AG20443 (cell line): ENCODE data around the gene BNC1.
A peak's percentile ranks its signal among the peaks of the same experiment; 100 is the strongest.
"Not testable (repeated sequence)": the region's sequence is repeated elsewhere in the genome, so short reads cannot be mapped to it uniquely, and the experiment has no call there.

Experiments used
- DNase-seq: peaks from one replicate; pipeline ENCODE4 v3.0.0; 2012; ENCODE audit warnings: low spot score, mixed read lengths

BNC1 gene

GRCh38 chr15:83292317-83292716, 7.9 kb upstream of the BNC1 start:
- DNase-seq = peak; percentile 55

GRCh38 chr15:83290236-83290635, 5.8 kb upstream of the BNC1 start:
- no peak for DNase-seq

DNA sequence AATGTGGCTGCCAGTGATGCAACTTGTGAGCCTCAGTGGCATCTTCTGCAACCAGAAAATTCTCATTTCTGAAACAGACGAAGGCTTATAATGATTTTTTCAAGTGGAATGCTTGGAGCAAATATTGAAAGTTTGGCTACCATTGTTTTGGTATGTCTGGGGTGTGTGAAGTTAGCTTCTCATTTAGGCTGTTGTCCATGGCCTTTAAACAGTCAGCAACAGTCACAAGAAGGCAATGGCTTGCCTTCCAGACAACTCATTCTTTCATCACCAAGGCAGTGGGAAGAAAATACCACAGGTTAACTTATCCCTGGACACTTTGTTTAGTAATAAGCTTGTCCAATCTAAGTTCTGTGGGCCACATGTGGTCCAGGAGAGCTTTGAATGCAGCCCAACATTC, 4.7 kb upstream of the BNC1 start:
- peak; percentile 69 for DNase-seq

GRCh38 chr15:83288381-83288801, 3.9 kb upstream of the BNC1 start:
- DNase-seq = no peak

GRCh38 chr15:83287541-83288027, 3.1 kb upstream of the BNC1 start:
- peak; percentile 81 for DNase-seq

DNA sequence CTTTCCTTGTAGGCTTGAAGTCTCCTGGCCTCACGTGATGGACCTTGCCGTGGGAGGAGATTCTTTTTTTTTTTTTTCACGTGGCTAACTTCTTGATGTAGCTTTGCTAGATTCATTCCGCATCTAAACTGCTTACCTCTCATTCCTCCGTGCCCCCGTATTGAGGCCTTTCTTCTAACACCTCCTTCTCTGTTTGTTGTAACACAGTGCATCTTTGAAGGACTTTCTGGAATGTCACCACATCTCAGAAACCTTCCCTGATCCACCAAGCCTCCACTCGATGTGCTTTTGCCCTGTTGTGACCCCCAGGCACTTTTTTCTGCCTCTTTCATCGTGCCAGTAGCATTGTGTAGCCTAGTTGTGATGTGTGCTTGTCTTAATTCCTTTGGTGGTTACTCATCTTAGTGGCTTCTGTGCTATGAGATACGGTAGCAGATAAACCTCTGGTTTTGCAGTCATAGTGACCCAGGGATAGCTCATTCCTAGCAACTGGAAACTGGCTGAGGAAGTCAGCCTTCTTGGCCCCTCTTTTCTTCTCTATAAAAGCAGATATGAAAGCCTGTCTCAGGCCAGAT, 1.6 kb upstream of the BNC1 start:
- DNase-seq = peak; percentile 75

DNA sequence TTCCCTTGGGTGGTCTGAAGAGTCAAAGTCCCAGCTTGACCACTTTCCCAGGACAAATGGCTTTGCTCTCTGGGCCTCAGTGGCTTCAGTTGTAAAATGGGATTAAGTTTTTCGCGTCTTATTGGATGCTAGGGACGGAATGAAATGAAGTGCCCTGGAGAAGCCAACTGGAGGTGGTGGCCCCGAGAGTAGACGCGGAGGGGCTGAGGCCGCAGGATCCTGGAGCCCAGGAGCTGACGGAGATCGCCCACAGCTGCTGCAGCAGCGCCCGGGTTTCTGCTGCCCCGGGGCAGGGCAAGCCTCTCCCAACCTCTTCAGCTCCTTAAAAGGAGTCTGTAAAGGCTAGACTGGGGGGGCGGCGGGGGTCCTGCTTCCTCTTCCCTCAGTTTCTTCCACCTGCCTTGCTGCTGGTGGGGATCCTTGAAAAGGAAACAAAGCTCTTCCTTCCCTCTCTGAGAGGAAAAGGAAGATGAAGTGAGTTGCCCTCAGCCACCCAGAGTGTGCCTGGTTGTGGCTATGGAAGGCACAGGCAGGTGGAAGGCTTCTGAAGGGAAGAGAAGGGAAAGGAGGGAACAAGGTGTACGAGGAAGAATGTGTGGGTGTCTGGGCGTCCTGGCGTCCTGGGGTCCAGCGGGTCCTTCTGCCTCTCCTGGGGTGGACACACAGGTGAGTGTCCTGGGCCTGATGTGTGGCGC, 967 bp upstream of the BNC1 start:
- DNase-seq = no peak

GRCh38 chr15:83283813-83284558, 478 bp downstream of the BNC1 start:
- peak; percentile 50 for DNase-seq

GRCh38 chr15:83283138-83283812, 1.2 kb downstream of the BNC1 start:
- peak; percentile 54 for DNase-seq

DNA sequence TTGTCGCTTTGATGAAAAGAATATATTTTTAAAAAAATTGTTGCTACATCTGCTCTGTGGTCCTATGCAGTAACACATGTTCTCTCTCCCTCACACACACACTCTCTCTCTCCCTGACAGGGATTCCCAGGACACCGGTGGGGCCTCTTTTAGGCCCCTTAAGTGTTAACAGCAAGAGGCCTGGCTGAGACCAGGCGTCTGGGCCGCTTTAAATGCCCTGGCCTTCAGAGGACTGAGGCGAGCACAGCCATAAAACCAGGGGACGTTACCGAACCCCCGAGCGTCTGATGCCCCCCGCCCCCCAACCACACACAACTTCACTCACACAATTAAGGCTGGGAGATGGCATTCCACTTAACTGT, 1.7 kb downstream of the BNC1 start:
- peak; percentile 47 for DNase-seq

DNA sequence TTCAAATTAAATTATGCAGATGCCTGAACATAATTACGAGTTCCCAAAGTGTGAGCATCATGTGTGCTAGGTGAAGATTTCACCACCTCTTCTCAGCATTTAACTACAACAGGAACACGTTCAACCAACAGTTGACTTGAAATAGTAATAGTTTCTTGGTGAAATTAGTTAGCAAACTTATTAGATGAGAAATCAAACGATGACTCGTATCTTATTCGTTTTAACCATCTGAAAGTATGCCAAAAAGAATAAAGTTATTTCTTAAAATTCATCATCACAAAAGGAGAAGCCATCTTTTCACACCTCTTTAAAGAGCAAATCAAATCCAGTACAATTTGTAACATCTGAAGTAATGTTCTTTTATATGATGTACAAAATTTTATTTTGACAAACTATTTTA, 2.3 kb downstream of the BNC1 start:
- no peak for DNase-seq

DNA sequence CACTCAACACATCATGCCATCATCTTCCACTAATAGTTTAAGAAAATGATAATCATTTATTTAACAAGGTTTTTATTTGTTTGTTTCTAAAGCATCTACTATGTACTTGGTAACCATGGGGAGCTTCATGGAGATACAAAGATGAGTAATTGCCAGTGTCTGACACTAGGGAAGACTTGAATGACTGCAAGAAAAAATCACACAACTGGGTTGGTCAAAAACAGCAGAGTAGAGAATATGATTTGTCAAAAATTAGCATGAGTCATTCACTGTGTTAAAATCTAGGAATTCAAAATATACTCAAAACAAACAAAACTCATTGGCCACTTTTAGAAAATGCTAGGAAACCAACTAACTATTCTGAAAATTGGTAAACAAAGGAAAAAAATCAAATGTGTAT, 6.3 kb downstream of the BNC1 start:
- peak; percentile 53 for DNase-seq

GRCh38 chr15:83276661-83277060, 7.8 kb downstream of the BNC1 start:
- no peak for DNase-seq

- peak; percentile 22 for DNase-seq
Observed at GRCh38 chr15:83275412-83275811, 9.1 kb downstream of the BNC1 start.

GRCh38 chr15:83270176-83270575, 14.3 kb downstream of the BNC1 start:
- DNase-seq = no peak

GRCh38 chr15:83268147-83268546, 16.3 kb downstream of the BNC1 start:
- DNase-seq = no peak

DNA sequence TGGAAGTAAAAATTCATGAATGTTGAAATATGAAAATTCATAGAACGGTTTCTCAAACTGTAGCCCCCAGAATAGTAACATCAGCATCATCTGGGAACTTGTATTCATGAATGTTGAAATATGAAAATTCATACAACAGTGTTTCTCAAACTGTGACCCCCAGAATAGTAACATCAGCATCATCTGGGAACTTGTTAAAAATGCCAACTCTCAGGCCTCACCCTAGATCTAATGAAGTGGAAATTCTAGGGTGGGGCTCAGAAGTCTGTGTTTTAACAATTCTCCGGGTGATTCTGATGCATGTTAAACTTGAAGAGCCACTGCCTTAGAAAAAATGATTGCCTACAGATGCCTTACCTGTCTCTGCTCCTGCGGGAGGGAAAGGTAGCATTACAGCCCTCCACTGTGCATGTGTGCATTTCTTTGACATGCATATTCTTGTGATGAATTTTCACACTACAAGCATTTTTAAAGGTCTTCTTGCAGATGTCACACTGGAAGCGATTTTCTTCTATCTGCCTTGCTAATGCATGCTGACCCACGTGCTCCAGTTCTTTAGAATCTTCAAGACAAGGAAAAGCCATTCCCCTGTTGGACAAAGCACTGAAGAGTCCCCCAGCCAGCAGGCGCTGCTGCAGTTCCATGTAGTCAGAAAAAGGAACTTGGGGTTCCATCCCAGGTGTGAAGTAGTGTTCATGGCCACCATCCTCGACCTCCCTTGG, 21.7 kb downstream of the BNC1 start:
- no peak for DNase-seq

- not testable (repeated sequence) for DNase-seq
Observed at GRCh38 chr15:83262181-83262580, 22.3 kb downstream of the BNC1 start.

DNA sequence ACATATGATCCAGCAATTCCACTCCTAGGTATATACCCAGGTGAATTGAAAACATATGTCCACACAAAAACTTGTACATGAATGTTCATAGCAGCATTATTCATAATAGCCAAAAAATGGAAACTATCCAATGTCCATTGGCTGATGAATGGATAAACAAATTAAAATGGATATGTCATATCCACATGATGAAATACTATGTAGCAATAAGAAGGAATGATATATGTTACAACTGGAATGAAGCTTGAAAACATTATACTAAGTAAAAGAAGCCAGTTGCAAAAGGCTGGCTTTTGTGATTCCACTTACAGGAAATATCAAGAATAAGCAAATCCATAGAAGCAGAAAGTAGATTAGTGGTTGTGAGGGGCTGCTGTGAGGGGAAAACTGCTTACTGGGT, 33.7 kb downstream of the BNC1 start:
- no peak for DNase-seq

DNA sequence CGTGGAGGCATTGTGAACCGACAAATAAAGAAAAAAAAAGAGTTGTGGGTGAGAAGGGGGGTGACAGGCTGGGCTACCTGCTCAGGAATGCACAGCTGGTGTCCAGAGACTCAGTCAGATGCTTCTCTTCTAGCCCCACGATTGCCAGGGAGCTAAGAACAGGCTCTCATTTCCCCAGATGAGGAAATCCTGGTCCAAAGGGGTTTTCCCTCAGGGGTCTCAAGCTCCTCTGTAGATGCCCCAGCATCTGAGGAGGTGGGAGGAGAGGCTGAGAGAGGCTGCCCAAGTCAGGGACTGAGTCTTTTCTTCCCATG, 35.5 kb downstream of the BNC1 start:
- DNase-seq = no peak

DNA sequence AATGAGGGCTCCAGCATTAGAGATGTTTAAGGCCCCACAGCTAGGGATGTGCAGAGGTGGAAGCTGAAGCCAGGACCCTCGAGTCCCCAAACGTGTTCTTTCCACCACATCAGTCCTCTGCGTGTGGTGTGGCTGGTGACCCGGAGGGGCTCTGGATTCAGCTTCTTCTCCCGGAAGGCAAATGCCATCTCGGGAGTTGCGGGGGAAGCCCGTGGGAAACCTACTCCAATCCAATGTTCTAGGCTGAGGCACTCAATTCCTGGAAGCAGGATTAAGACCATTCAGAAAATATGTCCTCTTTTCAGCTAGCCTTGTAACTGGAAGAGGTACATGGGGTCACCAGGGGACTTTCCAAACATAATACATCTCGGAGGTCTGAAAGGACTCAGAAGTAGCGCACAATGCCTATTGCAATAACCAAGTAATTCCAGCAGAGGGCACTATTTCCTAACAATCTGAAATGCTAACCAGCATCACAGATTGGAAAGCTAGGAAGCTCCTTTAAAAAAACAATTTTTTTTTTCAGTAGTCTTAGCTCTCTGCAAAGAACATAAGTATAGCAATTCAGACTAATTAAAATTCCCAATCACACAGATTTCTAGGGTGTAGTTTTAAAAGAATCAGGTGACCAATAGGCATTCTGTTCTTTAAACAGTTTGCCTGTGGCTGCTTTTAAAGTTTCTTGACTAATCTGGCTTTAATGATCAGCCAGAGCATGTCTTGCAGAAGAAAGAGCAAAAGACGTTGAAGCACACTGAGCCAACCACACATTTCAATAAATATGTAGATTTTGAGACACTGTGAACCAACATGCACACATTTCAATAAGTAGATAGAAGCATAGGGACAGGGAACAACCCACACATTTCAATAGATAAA, 36.1 kb downstream of the BNC1 start:
- peak; percentile 46 for DNase-seq
